ENCODE results near the gene TNP1. TPM values are rescaled to one million over a fixed set of nuclear protein-coding genes. Genes with fewer than 3 reads are reported as not detected.

The TNP1 gene, protein sequence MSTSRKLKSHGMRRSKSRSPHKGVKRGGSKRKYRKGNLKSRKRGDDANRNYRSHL
- not detected in 2 replicates for total RNA-seq

DNA sequence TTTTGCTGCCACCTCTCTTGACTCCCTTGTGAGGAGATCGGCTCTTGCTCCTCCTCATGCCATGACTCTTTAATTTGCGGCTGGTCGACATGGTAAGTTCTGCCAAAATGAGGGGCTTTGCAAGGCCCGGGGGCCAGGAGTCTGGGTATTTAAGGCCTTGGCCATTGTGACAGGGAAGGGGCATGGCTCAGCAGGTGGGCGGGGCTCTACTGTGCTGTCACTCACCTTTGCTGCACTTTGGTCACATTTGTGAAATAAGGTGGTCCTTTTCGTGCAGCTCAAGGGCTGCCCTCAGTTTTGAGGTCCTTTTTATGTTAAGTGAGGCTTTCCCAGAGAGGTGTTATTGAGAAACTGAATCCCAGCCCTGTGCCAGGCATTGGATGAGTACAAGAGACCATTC is at the start of gene TNP1:
Gene TNP1 (minus strand): TSS at position 121 of the 400 bp plus-strand sequence. CDS start 30 bp downstream, at position 91.

Other genes with a start within 250 kb of the TNP1 start
- gene IGFBP2, start 226.6 kb downstream of the TNP1 start, total RNA-seq = 1.4 and 9.6 TPM in 2 replicates
- gene IGFBP5, start 164.5 kb downstream of the TNP1 start, total RNA-seq = 0.54 and 2.0 TPM in 2 replicates